Muscle layer of duodenum (tissue), 2 donors: Measurements from ENCODE around the gene FSTL4.

Source experiments
- H3K27ac ChIP-seq: one replicate; pipeline ENCODE4 v1.7.0; 2013; ENCODE audit warnings: mild to moderate bottlenecking, low read length
- H3K27me3 ChIP-seq: one replicate; pipeline ENCODE4 v1.7.0; 2013; ENCODE audit warnings: low read depth, mild to moderate bottlenecking, control low read depth, low read length
- H3K36me3 ChIP-seq, 2 donors: one replicate each; pipeline ENCODE4 v1.7.0; 2013; ENCODE audit warnings: low read length in 2 of 2, control low read depth in 1 of 2, mild to moderate bottlenecking in 1 of 2; ENCODE audit not compliant: insufficient read depth in 2 of 2, control insufficient read depth in 1 of 2
- H3K4me1 ChIP-seq, 2 donors: one replicate each; pipeline ENCODE4 v1.7.0; 2013; ENCODE audit warnings: low read length in 2 of 2, mild to moderate bottlenecking in 2 of 2, control low read depth in 1 of 2, moderate library complexity in 1 of 2; ENCODE audit not compliant: insufficient read depth in 2 of 2, control insufficient read depth in 1 of 2
- H3K4me3 ChIP-seq, 2 donors: one replicate each; pipeline ENCODE4 v1.7.0; 2013; ENCODE audit warnings: low read length in 2 of 2, low read depth in 1 of 2, mild to moderate bottlenecking in 1 of 2
- H3K9me3 ChIP-seq, 2 donors: one replicate each; pipeline ENCODE4 v1.7.0; 2013; ENCODE audit warnings: low read length in 2 of 2, control low read depth in 1 of 2, mild to moderate bottlenecking in 1 of 2; ENCODE audit not compliant: control insufficient read depth in 1 of 2
- donor health status: healthy.

FSTL4 gene

DNA sequence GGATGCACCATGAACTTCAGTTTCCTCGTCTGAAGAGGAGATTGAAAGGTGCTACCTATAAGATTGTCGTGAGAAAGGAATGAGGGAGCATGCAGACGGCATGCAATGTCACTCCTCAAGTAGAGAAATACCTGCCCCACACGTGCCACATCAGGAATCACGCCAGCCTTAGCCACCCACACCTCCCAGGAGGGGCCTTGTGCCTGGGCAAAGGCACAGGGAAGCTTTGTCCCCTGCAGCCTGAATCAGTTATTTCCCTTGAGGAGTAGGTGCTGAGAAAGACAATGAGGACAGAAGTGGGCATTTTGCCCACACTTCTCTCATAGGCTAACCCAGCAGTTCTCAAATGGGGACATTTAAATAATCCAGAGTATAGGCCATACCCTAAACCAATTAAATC, 31.0 kb downstream of the FSTL4 start:
- Histone ChIP-seq H3K4me1 (no peaks in the 10 kb centered on the region), H3K36me3 (no peaks in the 10 kb centered on the region), H3K4me3 (no peak overlapping the region), H3K27me3 (no peaks in the 10 kb centered on the region), H3K27ac (no peak overlapping the region), H3K9me3 (no peaks in the 10 kb centered on the region)

DNA sequence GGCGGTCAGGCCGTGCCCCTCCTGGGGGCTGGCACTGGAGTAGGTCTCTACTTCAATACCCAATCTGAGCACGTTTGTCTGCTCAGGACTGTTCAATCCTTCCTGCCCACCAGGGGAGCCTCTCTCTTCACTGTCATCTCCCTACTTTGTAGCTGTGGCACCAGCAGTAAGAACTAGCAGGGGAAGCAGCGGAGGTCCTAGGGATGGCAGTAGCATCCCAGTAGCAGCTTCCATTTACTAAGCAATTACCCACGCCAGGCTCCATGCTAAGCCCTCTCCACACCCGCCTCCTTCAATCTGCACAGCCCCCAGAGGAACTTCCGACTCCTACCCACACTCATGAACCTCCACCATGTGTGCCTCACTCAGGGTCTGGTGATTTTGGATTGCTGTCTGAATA, 31.7 kb downstream of the FSTL4 start:
- Histone ChIP-seq H3K4me1 (no peaks in the 10 kb centered on the region), H3K9me3 (no peaks in the 10 kb centered on the region), H3K4me3 (no peak overlapping the region), H3K27ac (no peak overlapping the region), H3K36me3 (no peaks in the 10 kb centered on the region), H3K27me3 (no peaks in the 10 kb centered on the region)

DNA sequence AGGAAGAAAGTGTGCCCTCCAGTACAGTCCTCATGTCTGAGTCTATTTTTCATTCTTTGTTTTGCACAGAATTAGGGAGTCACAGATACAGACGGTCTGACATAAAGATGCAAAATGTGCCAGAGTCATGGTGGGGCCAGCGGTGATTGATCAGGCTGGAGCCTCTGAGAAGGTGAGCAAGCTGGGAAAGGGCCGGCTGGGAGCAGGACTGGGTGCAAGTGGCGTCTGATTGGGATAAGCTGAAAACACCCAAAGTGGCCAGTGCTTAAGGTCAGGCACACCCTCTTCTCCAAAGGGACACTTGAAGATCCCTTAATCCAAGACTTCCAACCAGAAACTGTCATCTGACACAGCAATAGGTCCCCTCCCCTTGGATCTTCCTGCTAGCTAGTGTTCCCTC, 32.6 kb downstream of the FSTL4 start:
- H3K4me3 ChIP-seq: no peak overlapping the region
- no peaks in the 10 kb centered on the region for H3K27me3 ChIP-seq
- no peaks in the 10 kb centered on the region for H3K4me1 ChIP-seq
- H3K9me3 ChIP-seq: no peaks in the 10 kb centered on the region
- H3K36me3 ChIP-seq: no peaks in the 10 kb centered on the region
- H3K27ac ChIP-seq: no peak overlapping the region

DNA sequence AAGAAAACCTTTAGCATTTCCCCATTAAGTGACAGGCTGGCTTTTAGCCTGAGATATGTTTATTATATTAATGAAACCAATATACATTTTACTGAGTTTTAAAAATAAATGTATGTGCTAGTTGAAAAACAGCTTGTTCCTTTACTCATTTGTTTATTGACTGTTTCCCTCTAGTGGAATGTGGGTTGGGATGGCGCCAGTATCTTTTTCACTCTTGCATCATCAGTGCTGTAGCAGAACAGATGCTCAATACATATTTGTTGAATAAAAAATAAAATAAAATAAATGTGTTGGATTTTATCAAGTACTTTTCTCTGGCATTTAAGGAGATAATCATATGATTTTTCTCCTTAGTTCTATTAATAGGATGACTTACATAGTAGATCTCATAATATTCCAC, 43.0 kb downstream of the FSTL4 start:
- H3K4me1 ChIP-seq: no peaks in the 10 kb centered on the region
- peaks cover 0 to 6% of the 10 kb centered on the region in 2 donors for H3K9me3 ChIP-seq
- no peak overlapping the region for H3K27ac ChIP-seq
- H3K4me3 ChIP-seq: no peak overlapping the region
- H3K36me3 ChIP-seq: no peaks in the 10 kb centered on the region
- no peaks in the 10 kb centered on the region for H3K27me3 ChIP-seq

DNA sequence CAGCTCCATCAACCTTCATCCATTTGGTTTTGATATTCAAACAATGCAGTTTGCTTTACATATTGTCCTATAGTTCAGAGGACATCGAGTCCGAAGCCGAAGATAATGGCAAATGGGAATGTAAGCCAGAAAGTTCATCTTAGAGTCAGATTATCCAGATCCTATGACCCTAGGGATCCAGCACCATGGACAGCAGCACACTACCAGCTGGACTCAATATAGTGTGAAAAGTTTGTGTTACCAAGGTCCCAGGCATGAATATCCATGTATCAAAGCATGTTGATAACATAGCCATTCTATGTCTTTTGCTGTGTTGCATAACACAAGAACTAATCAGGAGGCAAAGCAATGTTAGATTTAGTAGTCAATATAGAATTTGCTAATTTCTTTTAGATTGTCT, 46.3 kb downstream of the FSTL4 start:
- no peaks in the 10 kb centered on the region for H3K4me1 ChIP-seq
- no peaks in the 10 kb centered on the region for H3K36me3 ChIP-seq
- no peaks in the 10 kb centered on the region for H3K9me3 ChIP-seq
- H3K27ac ChIP-seq: no peak overlapping the region
- no peaks in the 10 kb centered on the region for H3K27me3 ChIP-seq
- H3K4me3 ChIP-seq: no peak overlapping the region

DNA sequence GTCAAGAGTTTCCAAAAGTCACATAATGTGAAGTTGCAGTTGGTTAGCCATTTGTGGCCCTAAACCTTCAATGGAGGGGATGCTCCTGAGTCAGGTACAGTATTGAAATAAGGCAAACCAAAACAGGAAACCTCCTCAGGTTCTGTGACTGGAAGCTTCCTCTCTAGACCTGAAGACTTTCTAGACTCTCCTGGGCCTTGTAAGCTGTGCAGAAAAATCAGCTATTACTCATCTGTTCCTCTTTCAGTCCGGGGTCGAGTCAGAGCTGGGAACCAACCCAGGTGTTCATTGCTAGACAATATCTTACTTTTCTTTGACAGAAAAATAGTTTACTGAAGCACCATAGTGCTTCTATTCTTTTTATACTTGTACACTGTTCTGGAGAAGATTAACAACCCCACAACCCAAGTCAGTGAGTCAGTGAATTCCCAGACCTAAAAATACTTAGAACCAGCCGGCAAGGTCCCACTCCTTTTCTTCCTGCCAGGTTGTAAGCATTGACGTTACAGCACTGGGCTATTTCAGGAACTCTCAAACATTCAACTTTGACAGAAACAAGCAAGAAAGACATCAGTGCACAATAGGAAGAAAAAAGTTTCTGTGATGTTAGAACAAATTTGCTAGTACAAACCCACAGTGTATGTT, 47.3 kb downstream of the FSTL4 start:
- no peaks in the 10 kb centered on the region for H3K27me3 ChIP-seq
- no peak overlapping the region for H3K4me3 ChIP-seq
- H3K36me3 ChIP-seq: no peaks in the 10 kb centered on the region
- H3K9me3 ChIP-seq: no peaks in the 10 kb centered on the region
- H3K4me1 ChIP-seq: no peaks in the 10 kb centered on the region
- no peak overlapping the region for H3K27ac ChIP-seq

DNA sequence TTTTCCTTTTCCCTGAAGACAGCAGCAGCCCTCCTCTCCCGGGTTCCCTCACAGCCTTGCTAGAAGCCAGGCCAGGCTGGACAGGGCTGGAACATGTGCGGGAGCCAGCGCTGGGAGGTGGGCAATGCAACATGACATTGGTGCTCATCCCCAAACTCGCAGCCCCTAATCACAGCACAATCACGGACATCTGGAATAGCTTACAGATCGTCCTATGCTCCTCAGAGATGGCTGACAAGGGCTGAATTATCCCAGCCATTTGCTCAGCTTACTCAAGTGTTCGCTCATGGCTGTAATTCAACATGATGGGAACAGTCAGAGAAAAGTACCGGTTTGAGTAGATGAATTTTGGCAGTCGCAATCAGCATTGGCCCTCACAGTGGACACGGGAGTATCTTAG, 49.8 kb downstream of the FSTL4 start:
- Histone ChIP-seq H3K27ac (no peak overlapping the region), H3K36me3 (no peaks in the 10 kb centered on the region), H3K9me3 (no peaks in the 10 kb centered on the region), H3K4me1 (no peaks in the 10 kb centered on the region), H3K27me3 (no peaks in the 10 kb centered on the region), H3K4me3 (no peak overlapping the region)

DNA sequence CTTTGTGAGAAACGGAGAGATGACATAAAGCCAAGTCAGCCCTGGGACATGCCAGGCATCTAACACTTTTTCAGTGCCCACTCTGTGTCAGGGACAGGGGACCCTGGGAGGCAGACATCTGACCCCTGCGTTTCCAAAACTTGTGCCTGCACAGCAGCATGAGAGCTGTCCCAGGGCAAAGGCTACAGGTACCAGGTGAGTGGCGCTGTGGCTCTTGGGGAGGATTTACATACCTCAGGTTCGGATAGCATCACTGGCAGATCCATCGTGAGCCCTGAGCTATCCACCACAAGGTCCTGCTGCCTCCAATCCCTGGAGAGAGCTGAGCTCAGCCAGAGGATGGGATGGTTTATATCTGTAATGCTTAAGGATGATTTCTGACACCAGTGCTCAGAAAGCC, 52.4 kb downstream of the FSTL4 start:
- no peaks in the 10 kb centered on the region for H3K36me3 ChIP-seq
- no peaks in the 10 kb centered on the region for H3K4me1 ChIP-seq
- no peak overlapping the region for H3K27ac ChIP-seq
- H3K9me3 ChIP-seq: no peaks in the 10 kb centered on the region
- no peaks in the 10 kb centered on the region for H3K27me3 ChIP-seq
- no peak overlapping the region for H3K4me3 ChIP-seq

DNA sequence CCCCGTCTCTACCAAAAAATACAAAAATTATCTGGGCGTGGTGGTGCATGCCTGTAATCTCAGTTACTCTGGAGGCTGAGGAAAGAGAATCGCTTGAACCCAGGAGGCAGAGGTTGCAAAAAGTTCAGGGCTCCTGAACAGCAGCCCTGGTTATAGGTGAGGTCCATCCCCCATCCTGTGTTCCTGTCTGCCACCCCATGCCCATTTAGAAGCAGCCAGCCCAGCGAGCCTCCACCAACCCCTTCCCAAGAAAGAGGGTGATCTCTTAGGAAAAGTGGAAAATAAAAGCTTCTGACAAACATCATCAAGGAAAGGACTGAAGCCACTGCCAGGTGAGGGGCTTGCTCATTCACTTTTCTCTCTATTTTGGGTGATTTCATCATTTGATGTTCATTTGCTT, 55.8 kb downstream of the FSTL4 start:
- no peaks in the 10 kb centered on the region for H3K36me3 ChIP-seq

DNA sequence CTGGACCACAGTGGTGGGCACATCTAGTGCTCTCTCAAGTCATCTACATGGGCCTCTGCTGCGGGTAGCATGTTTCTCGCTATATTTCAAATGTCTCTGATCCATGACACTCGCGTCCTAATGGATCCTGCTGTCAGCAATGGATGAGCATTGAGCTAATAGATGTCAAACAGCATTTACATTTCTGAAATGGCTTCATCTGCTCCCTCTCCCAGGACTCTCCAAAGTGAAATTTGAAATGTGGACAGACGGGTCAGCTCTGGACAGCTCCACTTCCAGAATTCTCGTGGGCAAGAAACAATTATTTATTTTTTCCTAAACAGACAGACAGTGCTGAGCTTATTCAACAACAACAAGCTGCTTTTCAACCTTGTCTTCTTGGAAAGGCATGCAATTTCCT, 58.1 kb downstream of the FSTL4 start:
- no peaks in the 10 kb centered on the region for H3K4me1 ChIP-seq
- H3K27me3 ChIP-seq: no peaks in the 10 kb centered on the region
- H3K36me3 ChIP-seq: no peaks in the 10 kb centered on the region
- H3K27ac ChIP-seq: no peak overlapping the region
- H3K9me3 ChIP-seq: no peaks in the 10 kb centered on the region
- H3K4me3 ChIP-seq: no peak overlapping the region

More for the DNA sequence above, 55.8 kb downstream of the FSTL4 start:
- H3K4me1 ChIP-seq: no peaks in the 10 kb centered on the region
- no peak overlapping the region for H3K27ac ChIP-seq
- H3K27me3 ChIP-seq: no peaks in the 10 kb centered on the region
- H3K9me3 ChIP-seq: no peaks in the 10 kb centered on the region
- H3K4me3 ChIP-seq: no peak overlapping the region

DNA sequence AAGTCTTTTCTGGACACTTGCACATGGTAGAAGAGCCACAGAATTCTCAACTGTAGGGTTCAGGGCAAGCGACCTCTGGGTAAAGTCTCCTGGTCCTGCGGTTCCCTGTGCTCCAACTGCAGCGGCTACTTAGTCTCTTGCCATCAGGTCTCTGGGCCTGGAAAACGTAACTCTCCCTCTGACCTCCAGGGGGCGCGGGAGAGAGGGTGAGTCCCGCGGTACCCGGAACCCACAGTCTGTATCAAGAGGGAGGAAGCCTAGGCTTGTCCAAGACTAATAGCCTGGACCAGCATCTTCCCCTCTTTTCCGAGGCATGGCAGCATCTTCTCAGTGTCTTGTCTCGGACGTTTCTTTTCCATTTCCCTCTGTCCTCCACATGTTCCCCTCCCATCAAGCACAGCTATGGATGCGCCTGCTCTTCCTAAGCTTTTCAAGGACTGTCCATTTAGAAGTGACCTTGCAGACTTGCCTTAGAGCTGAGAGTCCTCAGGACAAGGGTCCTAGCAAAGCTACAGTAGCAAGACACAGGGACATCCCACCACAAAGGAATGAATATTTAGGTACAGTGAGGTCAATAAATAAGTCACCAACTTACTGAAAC, 59.3 kb downstream of the FSTL4 start:
- Histone ChIP-seq H3K9me3 (no peaks in the 10 kb centered on the region), H3K27ac (no peak overlapping the region), H3K27me3 (no peaks in the 10 kb centered on the region), H3K4me1 (no peaks in the 10 kb centered on the region), H3K4me3 (no peak overlapping the region), H3K36me3 (no peaks in the 10 kb centered on the region)

DNA sequence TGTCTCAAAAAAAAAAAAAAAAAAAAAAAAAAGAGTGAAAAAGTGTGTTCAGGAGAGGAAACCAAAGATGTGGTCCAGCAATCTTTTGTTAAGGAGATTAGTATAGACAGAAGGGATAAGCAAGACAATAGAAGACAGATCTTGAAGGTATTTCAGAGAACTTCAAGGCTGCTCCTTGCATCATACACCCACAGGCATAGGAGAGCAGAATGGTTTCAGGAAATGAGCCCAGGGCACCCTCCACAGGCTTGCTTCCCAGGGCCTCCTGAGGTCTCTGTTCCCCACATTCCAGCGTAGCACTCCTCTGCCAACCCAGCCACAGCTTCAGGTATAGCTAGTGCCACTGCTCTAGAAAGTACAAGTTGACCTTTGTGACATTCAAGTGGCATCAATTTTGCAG, 65.8 kb downstream of the FSTL4 start:
- Histone ChIP-seq H3K4me1 (no peaks in the 10 kb centered on the region), H3K4me3 (no peak overlapping the region), H3K36me3 (no peaks in the 10 kb centered on the region), H3K9me3 (no peaks in the 10 kb centered on the region), H3K27me3 (no peaks in the 10 kb centered on the region), H3K27ac (no peak overlapping the region)
